MCF 10A (cell line): ENCODE data around the gene CMC4. TPM values are rescaled to one million over a fixed set of nuclear protein-coding genes. Genes with fewer than 3 reads are reported as not detected.
A peak's percentile ranks its signal among the peaks of the same experiment; 100 is the strongest.

Experiments used
- BruUV-seq: library from RNA; stranded (reverse); fragments of 400-500 nt; replicated peaks from 2 replicates; lab custom pipeline; 2021; lab: Mats Ljungman, UMichigan
- CTCF ChIA-PET: fragments of 300-600 bp; sonication (Branson Sonifier 250); formaldehyde crosslinking; extraction: SDS; loops from one replicate; lab custom pipeline; 2021; ENCODE audit warnings: antibody characterized with exemption, inconsistent platforms; lab: Yijun Ruan, JAX
- POLR2A ChIA-PET: fragments of 300-600, 350-650 bp; sonication (Branson Sonifier 250); formaldehyde crosslinking; extraction: SDS; loops from one replicate; lab custom pipeline; 2020; ENCODE audit warnings: antibody characterized with exemption, inconsistent platforms; lab: Yijun Ruan, JAX
- DNase-seq: peaks from one replicate; pipeline ENCODE4 v3.0.0-alpha.2; 2018; ENCODE audit not compliant: unreplicated experiment
- H3K27ac Mint-ChIP-seq: one replicate; pipeline ENCODE4 v1.8.0; 2022; ENCODE audit warnings: mild to moderate bottlenecking, low read depth, mixed read lengths; ENCODE audit not compliant: unreplicated experiment
- H3K27me3 Mint-ChIP-seq: one replicate; pipeline ENCODE4 v1.8.0; 2022; ENCODE audit warnings: mixed read lengths; ENCODE audit not compliant: insufficient read depth, unreplicated experiment
- H3K36me3 Mint-ChIP-seq: one replicate; pipeline ENCODE4 v1.8.0; 2022; ENCODE audit warnings: mild to moderate bottlenecking, moderate library complexity, mixed read lengths; ENCODE audit not compliant: insufficient read depth, unreplicated experiment
- H3K4me1 Mint-ChIP-seq: one replicate; pipeline ENCODE4 v1.8.0; 2022; ENCODE audit warnings: mixed read lengths; ENCODE audit not compliant: insufficient read depth, unreplicated experiment
- H3K4me3 Mint-ChIP-seq: one replicate; pipeline ENCODE4 v1.8.0; 2022; ENCODE audit warnings: mild to moderate bottlenecking, moderate library complexity, mixed read lengths; ENCODE audit not compliant: unreplicated experiment
- H3K9me3 Mint-ChIP-seq: one replicate; pipeline ENCODE4 v1.8.0; 2022; ENCODE audit warnings: mixed read lengths; ENCODE audit not compliant: unreplicated experiment
- CTCF ChIP-seq: fragments of 200-600 bp; IDR thresholded peaks from one replicate; pipeline ENCODE4 v1.8.0; 2022; ENCODE audit warnings: antibody characterized with exemption, mild to moderate bottlenecking; ENCODE audit not compliant: unreplicated experiment
- intact Hi-C: fragments of 100-400 bp; cut with micrococcal nuclease; formaldehyde crosslinking; loops from 2 replicates; pipeline ENCODE4 v1.14.1; 2022
- total RNA-seq: library from RNA; stranded (reverse); gene quantifications from 2 replicates; pipeline ENCODE4 v1.2.3, GENCODE V29; 2022

CMC4 gene
- total RNA-seq, 1 experiment from 2014 or later: 8.0 TPM

GRCh38 chrX:155086961-155087735, 16.2 kb upstream of the CMC4 start:
- H3K4me3 Mint-ChIP-seq: no peak overlapping the region
- POLR2A ChIA-PET: interaction anchor here (0.6 kb wide), 1 partner anchor 11 kb away, joined by 3 read pairs; no protein-coding TSS in a partner anchor
- no peak for TF ChIP-seq CTCF
- no peaks in the 10 kb centered on the region for H3K9me3 Mint-ChIP-seq
- no TSS peak for BruUV-seq
- peaks cover 39% of the 10 kb centered on the region for H3K27me3 Mint-ChIP-seq
- CTCF ChIA-PET: interaction anchor here (0.6 to 3.3 kb wide), 14 partner anchors 11 to 170 kb away, joined by 3 to 25 read pairs (median 6); no protein-coding TSS in a partner anchor
- H3K4me1 Mint-ChIP-seq: no peaks in the 10 kb centered on the region
- no peak overlapping the region for H3K27ac Mint-ChIP-seq
- DNase-seq: no peak
- intact Hi-C loops: loop anchor here (1.0 to 5.0 kb wide), 2 partner anchors 106 to 170 kb away; no protein-coding TSS in a partner anchor
- peaks cover 38% of the 10 kb centered on the region for H3K36me3 Mint-ChIP-seq

GRCh38 chrX:155086202-155086840, 15.4 kb upstream of the CMC4 start:
- DNase-seq: peak; percentile 62
- peaks cover 40% of the 10 kb centered on the region for H3K27me3 Mint-ChIP-seq
- no peak overlapping the region for H3K4me3 Mint-ChIP-seq
- H3K36me3 Mint-ChIP-seq: peaks cover 42% of the 10 kb centered on the region
- no TSS peak for BruUV-seq
- H3K9me3 Mint-ChIP-seq: no peaks in the 10 kb centered on the region
- TF ChIP-seq CTCF: peak; percentile 61
- H3K27ac Mint-ChIP-seq: no peak overlapping the region
- no peaks in the 10 kb centered on the region for H3K4me1 Mint-ChIP-seq
- ChIA-PET POLR2A (interaction anchor here (0.6 kb wide), 3 partner anchors 11 to 41 kb away, joined by 3 to 4 read pairs (median 3); no protein-coding TSS in a partner anchor), CTCF (interaction anchor here (0.6 to 3.3 kb wide), 18 partner anchors 8 to 547 kb away, joined by 3 to 25 read pairs (median 4); no protein-coding TSS in a partner anchor)
- intact Hi-C loops: loop anchor here (1.0 to 5.0 kb wide), 2 partner anchors 105 to 169 kb away; no protein-coding TSS in a partner anchor

GRCh38 chrX:155071694-155072280, 851 bp upstream of the CMC4 start:
- Mint-ChIP-seq H3K27me3 (peaks cover 36% of the 10 kb centered on the region), H3K4me3 (peak overlapping the region; percentile 83), H3K4me1 (peaks cover 30% of the 10 kb centered on the region), H3K27ac (peak overlapping the region; percentile 65), H3K9me3 (no peaks in the 10 kb centered on the region), H3K36me3 (peaks cover 16% of the 10 kb centered on the region)
- TSS peak; percentile 45 for BruUV-seq
- no peak for TF ChIP-seq CTCF
- peak; percentile 5 for DNase-seq
- ChIA-PET POLR2A (interaction anchor here (0.6 to 1.9 kb wide), 5 partner anchors 9 to 172 kb away, joined by 3 to 16 read pairs (median 4); partner anchors contain the start of gene FUNDC2), CTCF (interaction anchor here (0.6 kb wide), 2 partner anchors 29 to 90 kb away, joined by 3 read pairs; no protein-coding TSS in a partner anchor)
- intact Hi-C loops: loop anchor here (2.0 kb wide), 1 partner anchor 45 kb away; the partner anchor contains the start of gene FUNDC2
